Motor neuron (in vitro differentiated cells): ENCODE measurements around the gene PCARE. TPM values are rescaled to one million over a fixed set of nuclear protein-coding genes. Genes with fewer than 3 reads are reported as not detected.
"Not testable (repeated sequence)": the region's sequence is repeated elsewhere in the genome, so short reads cannot be mapped to it uniquely, and the experiment has no call there.

Experiments
- ATAC-seq, 8 experiments: fragments of 200-7000 bp; cut with Tn5 transposase; replicated peaks in 6 of 8; 2 replicates each; pipeline ENCODE4 v1.8.0; 2021; ENCODE audit warnings: mild to moderate bottlenecking in 8 of 8, moderate library complexity in 8 of 8
- H3K27ac ChIP-seq, 2 donors: fragments of 250-450 bp; sonication (Bioruptor Pico); 2 replicates each; pipeline ENCODE4 v1.9.0; 2021; ENCODE audit warnings: antibody characterized with exemption in 2 of 2, mild to moderate bottlenecking in 2 of 2, moderate library complexity in 1 of 2
- H3K4me1 ChIP-seq, 2 donors: fragments of 250-450 bp; sonication (Bioruptor Pico); replicated peaks in 1 of 2; 2 replicates each; pipeline ENCODE4 v1.6.1; 2021; ENCODE audit warnings: antibody characterized with exemption in 2 of 2, mild to moderate bottlenecking in 2 of 2, moderate library complexity in 1 of 2
- H3K4me3 ChIP-seq, 5 donors: fragments of 250-450 bp; sonication (Bioruptor Pico); 2 replicates each; pipeline ENCODE4 v1.9.0; 2021; ENCODE audit warnings: antibody characterized with exemption in 5 of 5, mild to moderate bottlenecking in 5 of 5, moderate library complexity in 4 of 5
- WGBS, 10 experiments: fragments of 450-650 bp; shearing (Covaris generic); methylation state at CpG; one replicate each; pipeline ENCODE4 v1.0.0; 2022; 5-methylcytosine and 5-hydroxymethylcytosine counted together
- in situ Hi-C, 9 experiments: fragments of 400-800 bp; cut with MboI; loops; one replicate each; pipeline ENCODE4 v1.15.0; 2021; ENCODE audit warnings: low sequenced_read_pairs in 9 of 9, low pct_unique_long_range_greater_than_20kb in 2 of 9; ENCODE audit not compliant: unreplicated experiment in 9 of 9
- total RNA-seq, 8 experiments: library from RNA; unstranded; fragments of 300-600 nt; gene quantifications; 2 replicates each; pipeline versions ENCODE4 v1.2.3 to v1.2.4, GENCODE V29; 2022

The PCARE gene
- total RNA-seq, 8 experiments from 2014 or later, result 0.04 to 0.91 (median 0.18) TPM

DNA sequence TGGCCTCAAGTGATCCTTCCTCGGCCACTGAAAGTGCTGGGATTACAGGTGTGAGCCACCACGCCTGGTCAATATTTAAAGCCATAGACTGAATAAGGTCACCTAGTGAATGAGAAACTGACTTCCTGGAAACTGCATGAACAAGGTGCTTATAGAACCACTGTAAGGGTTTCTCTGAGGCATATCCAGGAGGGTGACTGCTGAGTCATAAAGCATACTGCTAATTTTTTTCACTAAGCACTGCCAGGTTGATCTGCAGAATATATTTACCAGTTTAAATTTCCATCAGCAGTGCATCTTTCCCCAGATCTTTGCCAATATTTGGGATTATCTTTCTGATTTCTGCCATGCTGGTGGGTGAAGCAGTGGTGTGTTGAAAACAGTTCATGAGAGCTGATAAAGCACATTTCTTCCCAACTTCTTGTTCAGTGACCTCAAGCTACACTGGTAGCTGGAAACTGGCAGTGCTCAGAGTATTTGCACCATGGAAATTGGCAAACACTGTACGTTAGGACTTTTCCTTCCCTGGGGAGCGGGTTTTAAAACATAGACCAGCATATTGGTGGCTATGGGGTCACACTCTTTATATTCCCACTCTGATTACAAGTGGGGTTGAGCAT is 36.7 kb upstream of the PCARE start:
- 60 to 94% (median 82%) methylated on average over 1 to 4 of the region's 4 CpGs; no CpG with 5 or more reads in 2 of the 10 experiments for WGBS, 10 experiments
- in situ Hi-C loops, result no loop called here
- H3K4me1 ChIP-seq, result peaks cover 9 to 20% of the 10 kb centered on the region in 2 donors
- ATAC-seq, result no peak
- no peak overlapping the region for H3K4me3 ChIP-seq
- no peak overlapping the region for H3K27ac ChIP-seq

DNA sequence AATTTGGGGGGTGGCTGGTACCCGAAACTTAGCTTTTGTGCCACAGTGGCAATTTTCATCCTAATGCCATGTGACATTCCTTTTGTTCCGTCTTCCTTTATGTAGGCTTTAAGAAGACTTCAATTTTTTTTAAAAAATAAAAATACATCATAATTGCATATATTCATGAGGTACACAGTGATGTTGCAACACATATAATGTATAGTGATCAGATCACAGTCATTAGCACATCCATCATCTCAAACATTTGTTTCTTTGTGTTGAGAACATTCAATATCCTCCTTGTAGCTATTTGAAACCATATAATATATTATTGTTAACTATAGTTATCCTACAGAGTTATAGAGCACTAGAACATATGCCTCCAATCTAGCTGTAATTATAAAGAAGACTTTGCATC is 34.9 kb upstream of the PCARE start:
- Histone ChIP-seq H3K4me3 (no peak overlapping the region), H3K4me1 (peaks cover 3 to 14% of the 10 kb centered on the region in 2 donors), H3K27ac (no peak overlapping the region)
- in situ Hi-C loops, result no loop called here
- ATAC-seq, result no peak
- WGBS, 10 experiments, result 43 to 100% (median 90%) methylated on average over 1 to 2 of the region's 2 CpGs; no CpG with 5 or more reads in 1 of the 10 experiments

DNA sequence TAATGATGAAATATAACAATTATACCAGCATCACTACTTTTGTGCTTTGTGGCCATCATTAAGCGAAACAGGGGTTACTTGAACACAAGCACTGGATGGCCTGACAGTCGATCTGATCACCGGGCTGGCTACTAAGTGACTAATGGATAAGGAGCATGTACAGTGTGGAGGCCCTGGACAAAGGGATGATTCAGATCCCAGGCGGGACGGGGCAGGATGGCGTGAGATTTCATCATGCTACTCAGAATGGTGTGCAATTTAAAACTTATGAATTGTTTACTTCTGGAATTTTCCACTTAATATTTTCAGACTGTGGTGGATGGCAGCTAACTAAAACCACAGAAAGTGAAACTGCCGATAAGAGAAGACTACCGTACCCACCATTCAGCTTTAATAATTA is 33.9 kb upstream of the PCARE start:
- Histone ChIP-seq H3K4me3 (no peak overlapping the region), H3K4me1 (peaks cover 3 to 14% of the 10 kb centered on the region in 2 donors), H3K27ac (peak overlapping the region in 1 of 2 donors; percentile 52)
- ATAC-seq, result peak in 7 of 8 experiments; percentile 64 to 99 (median 95)
- WGBS, 10 experiments, result 60 to 100% (median 80%) methylated on average over 1 to 8 of the region's 8 CpGs; no CpG with 5 or more reads in 2 of the 10 experiments
- in situ Hi-C loops, result no loop called here

DNA sequence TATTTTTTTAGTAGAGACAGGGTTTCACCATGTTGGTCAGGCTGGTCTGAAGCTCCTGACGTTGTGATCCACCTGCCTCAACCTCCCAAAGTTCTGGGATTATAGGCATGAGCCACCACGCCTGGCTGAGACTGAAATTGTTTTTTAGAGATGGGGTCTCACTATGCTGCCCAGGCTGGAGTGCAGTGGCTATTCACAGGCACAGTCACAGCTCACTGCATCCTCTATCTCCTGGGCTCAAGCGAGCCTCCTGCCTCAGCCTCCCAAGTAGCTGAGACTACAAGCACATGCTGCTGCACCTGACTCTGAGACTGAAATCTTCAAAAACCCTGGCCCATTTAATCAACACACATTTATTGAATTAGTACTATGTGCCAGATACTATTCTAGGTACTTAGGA is 33.2 kb upstream of the PCARE start:
- in situ Hi-C loops, ATAC-seq, H3K27ac ChIP-seq, H3K4me3 ChIP-seq: not testable (repeated sequence)
- WGBS, 10 experiments, result 74 to 100% (median 91%) methylated on average over 1 to 3 of the region's 3 CpGs; no CpG with 5 or more reads in 4 of the 10 experiments
- peaks cover 3 to 14% of the 10 kb centered on the region in 2 donors for H3K4me1 ChIP-seq

DNA sequence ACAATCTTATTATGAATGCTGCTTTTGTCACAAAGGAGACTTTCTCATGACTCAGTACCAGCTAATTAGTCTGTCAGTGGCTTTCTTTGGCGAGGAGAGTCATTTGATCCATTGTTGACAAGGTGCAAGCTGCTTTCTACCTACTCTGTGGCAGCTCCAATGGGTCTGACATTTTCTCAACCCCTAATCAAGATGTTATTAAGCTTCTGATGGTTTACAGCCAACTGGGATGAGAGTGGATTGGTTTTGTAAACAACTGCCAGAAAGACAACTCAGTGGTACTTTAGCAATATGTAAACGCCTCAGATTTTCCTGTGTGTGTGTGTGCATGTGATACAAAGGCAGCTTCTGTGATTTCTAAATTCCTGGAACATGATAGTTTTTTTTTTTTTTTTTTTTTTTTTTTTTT is 32.7 kb upstream of the PCARE start:
- Histone ChIP-seq H3K4me1 (peaks cover 3 to 14% of the 10 kb centered on the region in 2 donors), H3K4me3 (no peak overlapping the region), H3K27ac (no peak overlapping the region)
- peak in 5 of 8 experiments; percentile 39 to 59 (median 51) for ATAC-seq
- in situ Hi-C loops, result no loop called here
- WGBS, 10 experiments, result 0 to 100% (median 59%) methylated on average over 1 to 2 of the region's 2 CpGs; no CpG with 5 or more reads in 2 of the 10 experiments

DNA sequence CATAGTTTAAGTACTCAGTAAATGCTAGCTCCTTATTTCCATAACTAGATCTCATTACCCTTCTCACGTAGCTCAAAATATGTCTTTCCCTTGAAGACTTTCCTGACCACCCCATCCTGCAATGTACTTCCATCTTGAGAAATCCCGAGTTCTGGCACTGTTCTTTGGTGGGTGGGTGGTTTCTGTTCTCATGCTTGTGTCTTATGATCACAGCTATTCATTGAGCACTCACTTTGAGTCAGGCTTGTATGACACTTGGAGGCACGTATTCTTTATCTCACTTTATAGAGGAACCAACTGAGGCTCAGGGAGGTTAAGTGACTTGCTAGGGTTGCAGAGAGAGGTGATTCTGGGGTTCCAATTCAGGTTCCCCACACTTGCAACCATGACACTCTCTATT is 31.9 kb upstream of the PCARE start:
- in situ Hi-C loops, result no loop called here
- 40 to 100% (median 67%) methylated on average over 1 to 3 of the region's 3 CpGs; no CpG with 5 or more reads in 3 of the 10 experiments for WGBS, 10 experiments
- no peak overlapping the region for H3K4me3 ChIP-seq
- ATAC-seq, result no peak
- H3K4me1 ChIP-seq, result peaks cover 3 to 14% of the 10 kb centered on the region in 2 donors
- H3K27ac ChIP-seq, result no peak overlapping the region

DNA sequence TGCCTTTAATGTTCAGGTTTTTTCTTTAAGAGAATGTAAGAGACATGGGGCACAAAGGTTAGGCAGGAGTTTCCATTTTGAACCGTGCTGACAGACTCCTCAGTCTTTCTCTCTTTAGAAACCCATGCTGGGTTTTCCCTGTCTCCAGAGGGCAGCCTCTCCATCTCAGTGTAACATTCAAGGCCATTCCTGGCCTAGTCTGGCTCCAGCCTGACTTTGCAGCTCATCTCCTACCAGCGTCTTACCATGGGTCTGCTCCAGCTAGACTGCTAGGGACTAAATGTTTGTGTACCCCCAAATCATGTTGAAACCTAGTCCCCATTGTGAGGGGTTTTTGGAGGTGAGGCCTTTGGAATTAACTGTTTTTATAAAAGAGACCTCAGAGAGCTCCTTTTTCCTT is 31.1 kb upstream of the PCARE start:
- no peak overlapping the region for H3K4me3 ChIP-seq
- H3K4me1 ChIP-seq, result peaks cover 3 to 14% of the 10 kb centered on the region in 2 donors
- WGBS, 10 experiments, result 0 to 60% (median 43%) methylated on average over 1 to 2 of the region's 2 CpGs; no CpG with 5 or more reads in 4 of the 10 experiments
- in situ Hi-C loops, result no loop called here
- no peak overlapping the region for H3K27ac ChIP-seq
- peak in 2 of 8 experiments; percentile 27 to 31 for ATAC-seq

DNA sequence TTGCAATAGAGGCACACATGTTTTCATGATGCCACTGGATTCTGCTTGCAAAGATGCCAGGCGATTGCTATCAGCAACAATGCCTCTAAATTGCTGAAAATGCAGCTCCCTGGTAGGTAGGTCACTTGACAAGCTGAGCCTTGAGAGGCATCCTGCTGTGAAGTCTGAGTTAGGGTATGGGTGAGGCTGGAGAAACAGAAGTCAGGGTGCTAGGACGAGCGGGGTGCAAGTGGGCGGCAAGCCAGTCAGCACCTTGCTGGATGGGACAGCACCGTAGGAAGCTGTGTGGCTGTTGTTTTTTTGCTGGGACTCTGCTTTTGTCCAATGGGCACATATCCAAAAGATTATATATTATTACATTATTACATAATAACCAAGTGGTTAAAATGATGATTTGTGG is 30.4 kb upstream of the PCARE start:
- H3K27ac ChIP-seq, result no peak overlapping the region
- peaks cover 3 to 13% of the 10 kb centered on the region in 2 donors for H3K4me1 ChIP-seq
- WGBS, 10 experiments, result 86 to 100% (median 100%) methylated on average over 1 to 4 of the region's 5 CpGs; no CpG with 5 or more reads in 5 of the 10 experiments
- ATAC-seq, result no peak
- in situ Hi-C loops, result no loop called here
- H3K4me3 ChIP-seq, result no peak overlapping the region

DNA sequence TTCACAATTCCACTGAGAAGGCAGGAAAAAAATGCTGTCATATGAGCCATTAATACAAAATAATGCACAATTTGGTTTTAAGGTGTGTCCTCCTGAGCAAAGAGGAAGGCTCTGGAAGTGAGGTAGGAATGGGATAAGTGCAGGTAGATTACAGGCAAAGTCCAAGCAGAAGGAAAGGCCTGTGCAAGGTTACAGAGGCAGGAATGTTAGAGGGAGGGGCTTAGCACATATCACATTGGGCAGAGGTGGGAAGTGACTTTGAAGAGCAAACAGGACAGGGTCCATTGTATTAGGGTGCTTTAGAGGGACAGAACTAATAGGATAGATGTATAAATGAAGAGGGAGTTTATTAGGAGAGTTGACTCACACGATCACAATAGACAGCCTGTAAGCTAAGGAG is 26.2 kb upstream of the PCARE start:
- 50 to 100% (median 100%) methylated on average over 1 of the region's 1 CpG; no CpG with 5 or more reads in 7 of the 10 experiments for WGBS, 10 experiments
- no peak overlapping the region for H3K4me3 ChIP-seq
- in situ Hi-C loops, result no loop called here
- peaks cover 0 to 7% of the 10 kb centered on the region in 2 donors for H3K4me1 ChIP-seq
- ATAC-seq, result no peak
- H3K27ac ChIP-seq, result no peak overlapping the region

DNA sequence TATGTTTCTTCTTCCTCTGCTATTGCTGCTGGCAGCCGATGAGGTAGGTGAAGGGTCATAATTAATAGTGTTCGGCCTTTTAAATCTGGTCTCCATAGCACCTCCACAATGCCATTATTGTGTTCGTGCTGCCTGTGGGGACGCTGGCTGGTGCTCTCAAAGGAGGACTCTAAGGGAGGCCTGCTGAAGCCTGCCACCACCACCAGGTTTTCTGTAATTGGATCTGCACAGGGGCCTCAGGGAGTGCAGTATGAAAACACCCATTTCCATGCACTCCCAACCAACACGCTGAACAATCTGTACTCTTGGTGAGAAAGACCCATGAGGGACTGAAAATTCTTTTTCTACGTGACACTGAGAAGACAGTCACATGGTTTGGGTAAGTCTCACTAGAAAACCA is 23.2 kb upstream of the PCARE start:
- ATAC-seq, result peak in 4 of 8 experiments; percentile 37 to 91 (median 58)
- H3K4me1 ChIP-seq, result peaks cover 0 to 7% of the 10 kb centered on the region in 2 donors
- no peak overlapping the region for H3K27ac ChIP-seq
- in situ Hi-C loops, result no loop called here
- H3K4me3 ChIP-seq, result no peak overlapping the region
- 56 to 100% (median 70%) methylated on average over 1 to 6 of the region's 6 CpGs; no CpG with 5 or more reads in 1 of the 10 experiments for WGBS, 10 experiments

DNA sequence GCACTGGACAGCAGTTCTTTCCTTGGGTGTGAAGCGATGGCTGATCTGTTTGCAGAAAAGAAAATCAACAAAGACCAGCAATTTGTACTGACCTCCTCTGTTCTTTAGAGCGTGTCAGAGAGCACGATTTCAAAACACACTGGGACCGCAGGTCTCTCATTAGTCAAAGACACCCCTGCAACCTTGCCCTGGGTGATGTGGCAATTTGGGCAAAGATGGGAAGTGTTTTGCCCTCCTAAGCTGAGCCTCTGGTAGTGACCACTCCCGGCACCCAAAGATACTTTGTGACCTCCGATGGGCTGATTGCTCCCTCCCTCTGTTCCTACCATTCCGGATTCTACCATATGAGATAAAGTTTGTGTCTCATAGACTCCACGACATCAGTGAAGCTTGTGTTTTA is 22.6 kb upstream of the PCARE start:
- no peak for ATAC-seq
- in situ Hi-C loops, result no loop called here
- 30 to 100% (median 92%) methylated on average over 2 to 7 of the region's 8 CpGs; no CpG with 5 or more reads in 1 of the 10 experiments for WGBS, 10 experiments
- Histone ChIP-seq H3K27ac (no peak overlapping the region), H3K4me3 (no peak overlapping the region), H3K4me1 (peaks cover 0 to 7% of the 10 kb centered on the region in 2 donors)

DNA sequence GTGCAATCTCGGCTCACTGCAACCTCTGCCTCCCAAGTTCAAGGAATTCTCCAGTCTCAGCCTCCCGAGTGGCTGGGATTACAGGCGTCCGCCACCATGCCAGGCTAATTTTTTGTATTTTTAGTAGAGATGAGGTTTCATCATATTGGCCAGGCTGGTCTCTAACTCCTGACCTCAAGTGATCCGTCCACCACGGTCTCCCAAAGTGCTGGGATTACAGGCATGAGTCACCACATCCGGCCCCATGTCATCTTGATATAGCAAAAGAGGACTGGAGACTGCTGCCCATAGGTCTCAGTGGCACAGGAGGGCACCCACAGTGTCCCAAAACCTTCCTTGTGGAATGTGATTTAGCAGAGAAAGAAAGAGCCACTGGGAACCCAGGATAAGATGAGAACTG is 16.0 kb upstream of the PCARE start:
- 55 to 100% (median 89%) methylated on average over 2 to 7 of the region's 7 CpGs; no CpG with 5 or more reads in 1 of the 10 experiments for WGBS, 10 experiments
- ATAC-seq, H3K27ac ChIP-seq, in situ Hi-C loops, H3K4me3 ChIP-seq, H3K4me1 ChIP-seq: not testable (repeated sequence)

DNA sequence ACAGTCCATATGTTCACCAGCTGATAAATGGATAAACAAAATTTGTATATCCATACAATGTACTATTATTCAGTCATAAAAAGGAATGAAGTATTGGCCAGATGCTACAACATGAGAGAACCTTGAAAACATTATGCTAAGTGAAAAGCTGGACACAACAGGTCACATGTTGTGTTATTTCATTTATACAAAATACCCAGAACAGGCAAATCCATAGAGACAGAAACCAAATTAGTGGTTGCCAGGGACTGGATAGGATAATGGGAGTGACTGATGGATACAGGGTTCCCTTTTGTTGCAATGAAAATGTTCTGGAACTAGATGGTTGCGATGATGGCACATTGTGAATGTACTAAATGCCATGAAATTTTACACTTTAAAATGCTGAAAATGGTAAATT is 10.2 kb upstream of the PCARE start:
- 71 to 100% (median 100%) methylated on average over 1 of the region's 1 CpG; no CpG with 5 or more reads in 5 of the 10 experiments for WGBS, 10 experiments
- in situ Hi-C loops, result no loop called here
- H3K4me3 ChIP-seq, result no peak overlapping the region
- peak in 5 of 8 experiments; percentile 22 to 66 (median 59) for ATAC-seq
- no peaks in the 10 kb centered on the region for H3K4me1 ChIP-seq
- H3K27ac ChIP-seq, result no peak overlapping the region
